ENCODE data around the gene GYS2.

GYS2 gene

GRCh38 chr12:21647179-21647578 is 42.5 kb upstream of the GYS2 start:
- TF ChIP-seq TAF1 (IDR thresholded peaks at IDR 0.05; ENCODE audit: borderline replicate concordance, insufficient read depth, low read length) (no peak), SIN3A (IDR thresholded peaks at IDR 0.05; ENCODE audit: borderline replicate concordance, insufficient read depth, low read length) (no peak), FOXP2 (optimal IDR thresholded peaks at IDR 0.05; ENCODE audit: borderline replicate concordance, extremely low read depth, extremely low read length, insufficient read depth) (no peak), POLR2AphosphoS5 (IDR thresholded peaks at IDR 0.05; ENCODE audit: low read depth, low read length) (no peak)
- TF ChIP-seq, protein P1, sequence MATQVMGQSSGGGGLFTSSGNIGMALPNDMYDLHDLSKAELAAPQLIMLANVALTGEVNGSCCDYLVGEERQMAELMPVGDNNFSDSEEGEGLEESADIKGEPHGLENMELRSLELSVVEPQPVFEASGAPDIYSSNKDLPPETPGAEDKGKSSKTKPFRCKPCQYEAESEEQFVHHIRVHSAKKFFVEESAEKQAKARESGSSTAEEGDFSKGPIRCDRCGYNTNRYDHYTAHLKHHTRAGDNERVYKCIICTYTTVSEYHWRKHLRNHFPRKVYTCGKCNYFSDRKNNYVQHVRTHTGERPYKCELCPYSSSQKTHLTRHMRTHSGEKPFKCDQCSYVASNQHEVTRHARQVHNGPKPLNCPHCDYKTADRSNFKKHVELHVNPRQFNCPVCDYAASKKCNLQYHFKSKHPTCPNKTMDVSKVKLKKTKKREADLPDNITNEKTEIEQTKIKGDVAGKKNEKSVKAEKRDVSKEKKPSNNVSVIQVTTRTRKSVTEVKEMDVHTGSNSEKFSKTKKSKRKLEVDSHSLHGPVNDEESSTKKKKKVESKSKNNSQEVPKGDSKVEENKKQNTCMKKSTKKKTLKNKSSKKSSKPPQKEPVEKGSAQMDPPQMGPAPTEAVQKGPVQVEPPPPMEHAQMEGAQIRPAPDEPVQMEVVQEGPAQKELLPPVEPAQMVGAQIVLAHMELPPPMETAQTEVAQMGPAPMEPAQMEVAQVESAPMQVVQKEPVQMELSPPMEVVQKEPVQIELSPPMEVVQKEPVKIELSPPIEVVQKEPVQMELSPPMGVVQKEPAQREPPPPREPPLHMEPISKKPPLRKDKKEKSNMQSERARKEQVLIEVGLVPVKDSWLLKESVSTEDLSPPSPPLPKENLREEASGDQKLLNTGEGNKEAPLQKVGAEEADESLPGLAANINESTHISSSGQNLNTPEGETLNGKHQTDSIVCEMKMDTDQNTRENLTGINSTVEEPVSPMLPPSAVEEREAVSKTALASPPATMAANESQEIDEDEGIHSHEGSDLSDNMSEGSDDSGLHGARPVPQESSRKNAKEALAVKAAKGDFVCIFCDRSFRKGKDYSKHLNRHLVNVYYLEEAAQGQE (IDR thresholded peaks at IDR 0.05; ENCODE audit: insufficient read depth in 1 of 2, low read depth in 2 of 2, low read length in 2 of 2), result no peak

GRCh38 chr12:21644516-21644915 is 39.9 kb upstream of the GYS2 start:
- TF ChIP-seq TAF1 (IDR thresholded peaks at IDR 0.05; ENCODE audit: borderline replicate concordance, insufficient read depth, low read length) (no peak), POLR2AphosphoS5 (IDR thresholded peaks at IDR 0.05; ENCODE audit: low read depth, low read length) (no peak), FOXP2 (optimal IDR thresholded peaks at IDR 0.05; ENCODE audit: borderline replicate concordance, extremely low read depth, extremely low read length, insufficient read depth) (no peak), SIN3A (IDR thresholded peaks at IDR 0.05; ENCODE audit: borderline replicate concordance, insufficient read depth, low read length) (no peak)
- TF ChIP-seq, protein P1 (IDR thresholded peaks at IDR 0.05; ENCODE audit: insufficient read depth in 1 of 2, low read depth in 2 of 2, low read length in 2 of 2), result no peak

- TF ChIP-seq TAF1 (IDR thresholded peaks at IDR 0.05; ENCODE audit: borderline replicate concordance, insufficient read depth, low read length), result no peak
- TF ChIP-seq, protein P1 (IDR thresholded peaks at IDR 0.05; ENCODE audit: insufficient read depth in 1 of 2, low read depth in 2 of 2, low read length in 2 of 2), result no peak
- TF ChIP-seq FOXP2 (optimal IDR thresholded peaks at IDR 0.05; ENCODE audit: borderline replicate concordance, extremely low read depth, extremely low read length, insufficient read depth), result no peak
Observed at GRCh38 chr12:21643758-21644157, 39.1 kb upstream of the GYS2 start.

DNA sequence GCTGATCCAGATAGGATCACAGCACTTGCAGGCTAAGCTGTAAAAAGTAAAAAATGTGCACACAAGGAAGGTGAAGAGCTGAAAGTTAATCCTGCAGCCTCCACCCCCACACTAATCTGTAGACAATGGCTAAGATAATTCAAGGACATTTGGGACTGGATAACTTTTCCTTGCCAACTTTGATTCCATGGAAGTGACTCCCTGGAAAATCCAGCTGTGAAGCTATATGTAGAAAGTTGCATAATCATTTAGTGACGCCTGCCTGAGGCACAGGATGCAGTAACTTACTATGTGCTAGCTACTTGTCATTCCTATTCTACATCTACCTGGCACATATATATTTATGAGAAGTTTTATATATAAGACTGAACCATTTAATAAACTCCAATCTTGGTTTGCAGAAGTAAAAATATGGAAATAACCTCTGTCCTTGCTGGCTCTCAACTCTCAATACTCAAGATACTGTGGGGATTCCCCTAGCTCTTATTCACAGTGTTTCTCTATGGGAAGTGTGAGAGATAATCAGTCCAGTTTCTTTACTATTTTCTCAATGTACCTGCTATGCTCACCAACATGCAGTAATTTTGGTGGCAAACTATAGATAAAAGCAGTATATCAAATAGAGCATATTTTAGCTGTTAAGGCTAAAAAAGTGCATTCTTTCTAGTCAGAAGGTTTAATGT is 38.2 kb upstream of the GYS2 start:
- no peak for TF ChIP-seq TAF1 (IDR thresholded peaks at IDR 0.05; ENCODE audit: borderline replicate concordance, insufficient read depth, low read length)
- TF ChIP-seq POLR2AphosphoS5 (IDR thresholded peaks at IDR 0.05; ENCODE audit: low read depth, low read length), result no peak
- TF ChIP-seq SIN3A (IDR thresholded peaks at IDR 0.05; ENCODE audit: borderline replicate concordance, insufficient read depth, low read length), result no peak
- TF ChIP-seq FOXP2 (optimal IDR thresholded peaks at IDR 0.05; ENCODE audit: borderline replicate concordance, extremely low read depth, extremely low read length, insufficient read depth), result no peak
- TF ChIP-seq, protein P1 (IDR thresholded peaks at IDR 0.05; ENCODE audit: insufficient read depth in 1 of 2, low read depth in 2 of 2, low read length in 2 of 2), result no peak

Measured in PFSK-1 (cell line).